Upper lobe of left lung (tissue), 4 donors: ENCODE measurements around the gene MRPL55.

Experiments used
- CTCF ChIP-seq, 6 experiments: fragments of 450-650 bp in 4 of 6; fragments of 200-600 bp in 2 of 6; sonication (generic) in 2 of 6; IDR thresholded peaks; one replicate each; pipeline ENCODE4 v1.5.1; 2016 to 2019; ENCODE audit warnings: antibody characterized with exemption in 6 of 6
- POLR2A ChIP-seq, 4 donors: fragments of 450-650 bp; IDR thresholded peaks; one replicate each; pipeline ENCODE4 v1.5.1; 2016 to 2017; ENCODE audit warnings: antibody characterized with exemption in 4 of 4, mild to moderate bottlenecking in 2 of 4
- POLR2AphosphoS5 ChIP-seq, 2 donors: sonication (generic); formaldehyde crosslinking; IDR thresholded peaks; one replicate each; pipeline ENCODE4 v1.5.1; 2017; ENCODE audit warnings: antibody characterized with exemption in 2 of 2

- TF ChIP-seq POLR2A (IDR thresholded peaks at IDR 0.05) (no peak), CTCF (IDR thresholded peaks at IDR 0.05) (no peak), POLR2AphosphoS5 (IDR thresholded peaks at IDR 0.05) (no peak)
Measured at GRCh38 chr1:228066416-228066815, 42.7 kb downstream of the MRPL55 start.
